Gastrocnemius medialis (tissue), 4 donors: ENCODE data around the gene ANAPC7.

ENCODE experiments used
- POLR2A ChIP-seq, 2 donors: fragments of 450-650 bp; IDR thresholded peaks; one replicate each; pipeline ENCODE4 v1.6.1; 2017; ENCODE audit warnings: antibody characterized with exemption in 2 of 2, mild to moderate bottlenecking in 2 of 2, moderate library complexity in 2 of 2
- TF ChIP-seq, protein P1 (sequence below), 5 experiments: fragments of 450-650 bp in 3 of 5; fragments of 200-600 bp in 2 of 5; sonication (generic) in 2 of 5; IDR thresholded peaks in 4 of 5; conservative IDR thresholded peaks in 1 of 5; 1 replicate in 4 of 5; 2 replicates in 1 of 5; pipeline ENCODE4 v1.5.1; 2016 to 2019; ENCODE audit warnings: antibody characterized with exemption in 5 of 5, mild to moderate bottlenecking in 3 of 5, moderate library complexity in 3 of 5

DNA sequence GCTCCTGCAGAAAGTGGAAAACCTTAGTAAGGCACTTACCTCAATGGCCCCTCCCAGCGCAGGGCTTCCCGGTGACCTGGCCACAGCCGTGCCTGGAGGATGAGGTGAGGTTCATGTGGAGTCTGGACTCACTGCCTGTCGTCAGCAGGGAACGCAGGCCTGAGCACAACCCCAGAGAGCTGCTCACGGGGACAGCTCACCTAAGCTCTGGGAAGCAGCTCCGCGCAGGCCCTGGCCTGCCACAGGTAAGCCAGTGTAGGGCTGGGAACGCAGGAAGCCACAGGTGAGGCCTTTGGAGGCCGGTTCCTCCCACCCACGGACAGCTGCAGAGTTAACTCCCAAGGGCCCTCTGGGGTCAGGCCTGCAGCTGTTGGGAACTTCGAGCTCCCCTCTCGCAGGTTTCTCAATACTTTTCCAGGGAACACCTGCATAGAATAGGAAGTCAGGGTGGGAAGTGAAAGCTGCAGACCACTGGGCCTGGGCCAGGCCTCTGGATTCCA, 32.7 kb downstream of the ANAPC7 start:
- TF ChIP-seq, protein P1, sequence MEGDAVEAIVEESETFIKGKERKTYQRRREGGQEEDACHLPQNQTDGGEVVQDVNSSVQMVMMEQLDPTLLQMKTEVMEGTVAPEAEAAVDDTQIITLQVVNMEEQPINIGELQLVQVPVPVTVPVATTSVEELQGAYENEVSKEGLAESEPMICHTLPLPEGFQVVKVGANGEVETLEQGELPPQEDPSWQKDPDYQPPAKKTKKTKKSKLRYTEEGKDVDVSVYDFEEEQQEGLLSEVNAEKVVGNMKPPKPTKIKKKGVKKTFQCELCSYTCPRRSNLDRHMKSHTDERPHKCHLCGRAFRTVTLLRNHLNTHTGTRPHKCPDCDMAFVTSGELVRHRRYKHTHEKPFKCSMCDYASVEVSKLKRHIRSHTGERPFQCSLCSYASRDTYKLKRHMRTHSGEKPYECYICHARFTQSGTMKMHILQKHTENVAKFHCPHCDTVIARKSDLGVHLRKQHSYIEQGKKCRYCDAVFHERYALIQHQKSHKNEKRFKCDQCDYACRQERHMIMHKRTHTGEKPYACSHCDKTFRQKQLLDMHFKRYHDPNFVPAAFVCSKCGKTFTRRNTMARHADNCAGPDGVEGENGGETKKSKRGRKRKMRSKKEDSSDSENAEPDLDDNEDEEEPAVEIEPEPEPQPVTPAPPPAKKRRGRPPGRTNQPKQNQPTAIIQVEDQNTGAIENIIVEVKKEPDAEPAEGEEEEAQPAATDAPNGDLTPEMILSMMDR (IDR thresholded peaks at IDR 0.05 in 4 of 5, conservative IDR thresholded peaks at IDR 0.05 in 1 of 5): no peak
- TF ChIP-seq POLR2A (IDR thresholded peaks at IDR 0.05): no peak
